ENCODE results near the gene MIF.

GRCh38 chr22:23845265-23846080, 48.7 kb upstream of the MIF start:
- TF ChIP-seq, protein P1, sequence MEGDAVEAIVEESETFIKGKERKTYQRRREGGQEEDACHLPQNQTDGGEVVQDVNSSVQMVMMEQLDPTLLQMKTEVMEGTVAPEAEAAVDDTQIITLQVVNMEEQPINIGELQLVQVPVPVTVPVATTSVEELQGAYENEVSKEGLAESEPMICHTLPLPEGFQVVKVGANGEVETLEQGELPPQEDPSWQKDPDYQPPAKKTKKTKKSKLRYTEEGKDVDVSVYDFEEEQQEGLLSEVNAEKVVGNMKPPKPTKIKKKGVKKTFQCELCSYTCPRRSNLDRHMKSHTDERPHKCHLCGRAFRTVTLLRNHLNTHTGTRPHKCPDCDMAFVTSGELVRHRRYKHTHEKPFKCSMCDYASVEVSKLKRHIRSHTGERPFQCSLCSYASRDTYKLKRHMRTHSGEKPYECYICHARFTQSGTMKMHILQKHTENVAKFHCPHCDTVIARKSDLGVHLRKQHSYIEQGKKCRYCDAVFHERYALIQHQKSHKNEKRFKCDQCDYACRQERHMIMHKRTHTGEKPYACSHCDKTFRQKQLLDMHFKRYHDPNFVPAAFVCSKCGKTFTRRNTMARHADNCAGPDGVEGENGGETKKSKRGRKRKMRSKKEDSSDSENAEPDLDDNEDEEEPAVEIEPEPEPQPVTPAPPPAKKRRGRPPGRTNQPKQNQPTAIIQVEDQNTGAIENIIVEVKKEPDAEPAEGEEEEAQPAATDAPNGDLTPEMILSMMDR (IDR thresholded peaks at IDR 0.05), result no peak
- TF ChIP-seq EP300 (IDR thresholded peaks at IDR 0.05) (no peak), POLR2A (IDR thresholded peaks at IDR 0.05) (no peak), POLR2AphosphoS5 (IDR thresholded peaks at IDR 0.05) (no peak)

Data from stomach (tissue), 4 donors.